ENCODE measurements around the gene LONP2.

DNA sequence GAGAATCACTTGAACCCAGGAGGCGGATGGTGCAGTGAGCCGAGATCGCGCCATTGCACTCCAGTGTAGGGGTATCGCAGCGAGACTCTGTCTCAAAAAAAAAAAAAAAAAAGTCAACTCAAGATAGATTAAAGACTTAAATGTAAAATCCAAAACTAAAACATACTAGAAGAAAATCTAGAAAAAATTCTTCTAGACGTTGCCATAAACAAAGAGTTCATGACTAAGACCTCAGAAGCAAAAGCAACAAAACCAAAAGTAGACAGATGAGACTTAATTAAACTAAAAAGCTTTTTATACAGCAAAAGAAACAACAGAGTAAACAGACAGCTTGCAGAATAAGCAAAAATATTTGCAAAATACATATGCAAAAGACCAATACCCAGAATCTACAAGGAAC, 64.4 kb downstream of the LONP2 start:
- TF ChIP-seq CTCF (IDR thresholded peaks at IDR 0.05) (no peak), POLR2A (IDR thresholded peaks at IDR 0.05) (no peak)
